ENCODE data around the gene ARAP3.

The ARAP3 gene

GRCh38 chr5:141703133-141703561, 21.1 kb upstream of the ARAP3 start:
- DNase-seq (ENCODE audit: low read depth, low spot score): no peak

- DNase-seq (ENCODE audit: low read depth, low spot score): no peak
Measured at GRCh38 chr5:141701360-141702119, 19.5 kb upstream of the ARAP3 start.

GRCh38 chr5:141697586-141697985, 15.6 kb upstream of the ARAP3 start:
- no peak for DNase-seq (ENCODE audit: low read depth, low spot score)

GRCh38 chr5:141696431-141696830, 14.4 kb upstream of the ARAP3 start:
- no peak for DNase-seq (ENCODE audit: low read depth, low spot score)

- no peak for DNase-seq (ENCODE audit: low read depth, low spot score)
Measured at GRCh38 chr5:141695627-141696215, 13.7 kb upstream of the ARAP3 start.

- no peak for DNase-seq (ENCODE audit: low read depth, low spot score)
Measured at GRCh38 chr5:141694479-141694878, 12.4 kb upstream of the ARAP3 start.

GRCh38 chr5:141692919-141693725, 11.1 kb upstream of the ARAP3 start:
- DNase-seq (ENCODE audit: low read depth, low spot score): peak; percentile 65

GRCh38 chr5:141692533-141692888, 10.5 kb upstream of the ARAP3 start:
- DNase-seq (ENCODE audit: low read depth, low spot score): no peak

GRCh38 chr5:141691867-141692532, 10.0 kb upstream of the ARAP3 start:
- DNase-seq (ENCODE audit: low read depth, low spot score): peak; percentile 75

GRCh38 chr5:141691286-141691866, 9.3 kb upstream of the ARAP3 start:
- no peak for DNase-seq (ENCODE audit: low read depth, low spot score)

GRCh38 chr5:141686648-141687416, 4.8 kb upstream of the ARAP3 start:
- DNase-seq (ENCODE audit: low read depth, low spot score): no peak

GRCh38 chr5:141685591-141685990, 3.6 kb upstream of the ARAP3 start:
- DNase-seq (ENCODE audit: low read depth, low spot score): no peak

- DNase-seq (ENCODE audit: low read depth, low spot score): no peak
Measured at GRCh38 chr5:141683596-141684141, 1.6 kb upstream of the ARAP3 start.

- DNase-seq (ENCODE audit: low read depth, low spot score): no peak
Measured at GRCh38 chr5:141681295-141681694, 735 bp downstream of the ARAP3 start.

- no peak for DNase-seq (ENCODE audit: low read depth, low spot score)
Measured at GRCh38 chr5:141680751-141681201, 1.3 kb downstream of the ARAP3 start.

GRCh38 chr5:141680178-141680577, 1.9 kb downstream of the ARAP3 start:
- no peak for DNase-seq (ENCODE audit: low read depth, low spot score)

- no peak for DNase-seq (ENCODE audit: low read depth, low spot score)
Measured at GRCh38 chr5:141677415-141677814, 4.6 kb downstream of the ARAP3 start.

- no peak for DNase-seq (ENCODE audit: low read depth, low spot score)
Measured at GRCh38 chr5:141675672-141676071, 6.4 kb downstream of the ARAP3 start.

- no peak for DNase-seq (ENCODE audit: low read depth, low spot score)
Measured at GRCh38 chr5:141674747-141675146, 7.3 kb downstream of the ARAP3 start.

All from activated CD4-positive, CD25-positive, alpha-beta regulatory T cell treated with anti-CD3 and anti-CD28 coated beads, Interleukin-2, amount 50 U/mL, for 16 hours (primary cell).